GM21723 (cell line): ENCODE data around the gene PLEK.

Source experiments
- ATAC-seq: cut with Tn5 transposase; IDR thresholded peaks from one replicate; pipeline ENCODE4 v1.9.1; 2021; ENCODE audit warnings: mild to moderate bottlenecking, moderate library complexity; ENCODE audit not compliant: unreplicated experiment

The PLEK gene

DNA sequence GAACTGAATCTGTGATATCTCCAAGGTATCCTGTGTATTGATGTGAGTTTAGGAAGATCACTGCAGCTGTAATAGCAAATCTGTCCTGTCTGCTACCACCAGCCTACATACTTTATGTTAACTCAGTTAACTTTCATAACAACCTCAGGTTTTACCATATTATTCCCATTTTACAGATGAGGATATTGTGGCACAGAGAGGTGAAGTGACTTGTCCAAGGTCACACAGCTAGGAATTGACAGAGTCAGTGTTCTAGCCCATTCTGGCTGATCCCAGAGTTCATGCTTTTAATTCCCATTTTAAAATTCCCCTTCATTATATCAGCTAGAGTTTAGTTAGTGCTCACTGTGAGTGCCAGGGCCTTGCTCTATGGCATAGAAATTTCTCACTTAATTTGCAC, 49.4 kb downstream of the PLEK start:
- ATAC-seq, result no peak

DNA sequence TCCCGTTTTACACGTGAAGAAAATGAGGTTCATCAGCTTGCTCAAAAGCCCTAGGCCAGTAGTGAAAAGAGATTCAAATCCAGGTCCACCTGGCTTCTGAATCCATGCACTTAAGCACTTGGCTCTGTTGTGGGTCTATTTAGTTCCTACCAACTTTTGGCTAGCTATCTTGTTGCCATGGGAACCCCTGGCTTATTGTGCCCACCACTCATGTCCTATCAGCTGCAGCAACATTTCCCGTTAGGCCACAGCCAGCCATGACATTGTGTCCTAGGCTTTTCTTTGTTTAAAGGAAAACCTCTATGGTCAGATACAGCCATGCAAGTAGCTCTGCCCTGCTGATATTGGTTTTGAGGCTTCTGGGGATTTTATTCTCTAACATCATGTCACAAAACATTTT, 49.8 kb downstream of the PLEK start:
- ATAC-seq, result no peak

- ATAC-seq, result no peak
Measured at GRCh38 chr2:68415521-68415920, 50.4 kb downstream of the PLEK start.

- ATAC-seq, result no peak
Measured at GRCh38 chr2:68416081-68416675, 51.1 kb downstream of the PLEK start.

- ATAC-seq, result no peak
Measured at GRCh38 chr2:68417926-68418325, 52.8 kb downstream of the PLEK start.

DNA sequence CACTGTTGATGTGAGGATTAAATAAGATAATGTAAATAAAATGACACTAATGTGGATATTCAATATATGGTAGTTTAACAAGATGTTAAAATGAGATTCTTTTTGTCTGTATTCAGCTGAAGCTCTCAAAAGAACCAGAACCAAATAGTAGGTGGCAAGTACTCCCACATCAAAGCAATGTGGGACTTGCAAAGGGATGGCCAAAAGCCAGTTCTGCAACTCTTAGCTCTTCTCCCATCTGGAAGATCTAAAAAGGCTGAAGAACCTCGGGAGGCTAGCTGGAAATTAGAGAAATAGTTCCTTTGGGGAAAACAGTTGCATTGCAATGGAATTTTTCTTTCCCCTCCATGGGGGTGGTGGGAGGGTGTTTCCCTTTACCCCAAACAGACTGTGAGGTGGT, 53.3 kb downstream of the PLEK start:
- no peak for ATAC-seq

- ATAC-seq, result no peak
Measured at GRCh38 chr2:68418855-68419254, 53.8 kb downstream of the PLEK start.

- ATAC-seq, result no peak
Measured at GRCh38 chr2:68420254-68420910, 55.3 kb downstream of the PLEK start.

DNA sequence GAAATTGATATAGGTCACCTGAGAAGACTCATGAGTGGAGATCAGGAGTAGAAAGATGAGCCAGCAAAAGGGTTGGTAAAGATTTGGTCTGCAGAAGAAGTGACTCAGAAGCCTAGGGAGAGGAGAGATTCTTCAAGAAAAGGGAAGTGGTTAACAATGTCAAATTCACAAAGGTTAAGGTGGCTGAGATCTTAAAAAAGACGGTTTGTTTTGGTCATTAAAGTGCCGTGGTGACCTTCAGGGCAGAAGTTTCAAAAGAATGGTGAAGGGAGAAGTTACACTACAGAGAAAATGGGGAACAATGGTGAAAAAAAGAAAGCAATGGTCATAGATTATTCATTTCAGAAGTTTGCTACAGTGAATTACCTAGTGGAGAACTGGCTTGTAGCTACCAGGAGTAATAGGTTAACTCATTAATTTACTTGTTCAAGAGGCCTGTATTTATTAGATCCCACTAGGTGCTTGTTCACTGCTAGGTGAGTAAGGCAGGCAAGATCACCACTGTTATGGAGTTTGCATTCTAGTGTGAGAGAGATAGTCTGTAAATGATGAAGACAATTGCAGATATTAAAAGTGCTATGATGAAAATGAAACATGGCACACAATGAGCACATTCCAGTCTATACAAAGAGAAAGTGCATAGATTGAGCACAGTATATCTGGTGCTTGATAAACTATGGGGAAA, 59.0 kb downstream of the PLEK start:
- ATAC-seq, result peak; percentile 84

DNA sequence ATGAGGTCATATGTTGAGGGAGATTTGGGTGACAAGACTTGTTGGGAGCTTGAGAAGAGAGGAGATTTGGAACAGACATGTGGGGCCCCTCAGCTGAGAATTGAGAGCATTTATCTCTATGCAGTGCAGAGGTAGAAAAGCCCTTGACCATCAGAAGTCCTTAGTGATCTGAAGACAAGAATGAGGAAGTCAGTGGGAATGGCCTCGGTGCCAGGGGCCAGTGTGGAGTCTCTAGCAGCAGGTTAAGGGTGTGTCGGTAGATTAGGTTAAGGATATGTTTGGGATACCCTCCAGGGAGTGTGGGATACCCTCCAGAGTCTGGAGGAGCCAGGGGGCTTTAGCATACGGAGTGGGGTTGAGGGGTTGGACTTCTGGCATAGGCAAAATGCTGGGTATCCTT, 60.4 kb downstream of the PLEK start:
- ATAC-seq, result no peak

GRCh38 chr2:68426446-68426845, 61.4 kb downstream of the PLEK start:
- no peak for ATAC-seq

DNA sequence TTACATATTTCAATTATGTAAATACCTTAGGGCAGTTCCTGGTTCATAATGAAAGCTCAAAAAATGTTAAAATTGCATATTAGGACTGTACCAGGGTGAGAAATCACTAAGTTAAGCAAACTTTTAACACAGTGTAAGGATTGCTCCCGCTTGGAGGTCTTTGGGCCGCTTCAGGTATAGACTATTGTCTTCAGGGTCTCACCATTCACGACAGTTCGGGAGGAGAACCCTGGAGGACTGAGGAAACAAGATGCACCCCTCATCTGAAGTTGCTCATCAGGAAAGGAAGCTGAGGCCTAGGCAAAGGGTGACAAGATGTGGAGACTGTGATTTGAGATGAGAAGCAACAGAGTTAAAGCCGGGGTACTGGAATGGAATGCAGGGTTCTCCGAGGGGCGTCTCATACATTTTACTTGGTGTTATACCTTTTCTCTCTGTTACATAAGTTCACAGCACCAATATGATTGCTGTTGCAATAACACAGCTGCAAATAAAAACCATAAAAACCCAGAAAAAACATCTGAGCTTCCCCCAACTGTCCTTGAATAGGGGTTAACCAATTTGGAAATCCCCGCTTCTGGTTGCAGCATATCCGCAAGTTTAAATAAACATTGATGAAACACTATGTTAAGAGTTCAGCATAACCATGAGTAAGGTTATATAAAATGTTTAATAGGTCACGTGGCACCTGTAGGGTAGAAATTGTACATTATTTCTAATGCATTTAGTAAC, 61.9 kb downstream of the PLEK start:
- ATAC-seq, result peak; percentile 34

DNA sequence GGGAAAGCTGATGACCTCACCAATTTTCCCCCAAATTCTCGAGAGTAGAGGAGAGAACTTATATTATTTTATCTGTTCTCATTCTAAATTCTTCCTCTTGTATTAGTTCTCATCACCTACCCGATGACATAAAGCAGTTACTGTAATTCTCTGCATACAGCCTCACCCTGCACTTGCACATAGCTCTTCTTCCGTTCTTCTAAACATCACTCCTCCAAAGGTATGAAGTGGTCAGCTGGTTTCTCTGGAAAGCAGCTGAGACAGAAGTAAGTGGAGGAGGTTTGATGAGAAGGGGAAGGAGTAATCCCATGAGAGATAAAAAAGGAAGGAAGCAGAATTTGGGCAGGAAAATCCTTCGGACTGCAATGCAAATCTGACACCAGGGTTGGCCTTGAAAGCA, 63.0 kb downstream of the PLEK start:
- ATAC-seq, result no peak

DNA sequence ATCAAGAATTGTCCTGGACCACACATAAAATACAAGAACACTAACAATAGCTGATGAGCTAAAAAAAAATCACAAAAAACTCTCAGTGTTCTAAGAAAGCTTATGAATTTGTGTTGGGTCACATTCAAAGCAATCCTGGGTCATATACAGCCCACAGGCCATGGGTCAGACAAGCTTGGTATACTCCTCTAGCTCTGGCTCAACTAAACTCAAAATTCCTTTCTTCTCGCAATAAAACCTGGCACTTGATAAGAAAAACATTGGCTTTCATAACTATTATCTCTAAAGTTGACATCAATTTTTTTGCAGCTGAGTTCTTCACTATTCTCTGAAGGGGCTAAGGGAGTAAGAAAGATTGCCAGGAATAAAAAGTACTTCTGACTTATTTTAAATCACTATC, 63.7 kb downstream of the PLEK start:
- ATAC-seq, result no peak

- ATAC-seq, result no peak
Measured at GRCh38 chr2:68429311-68429826, 64.3 kb downstream of the PLEK start.

- no peak for ATAC-seq
Measured at GRCh38 chr2:68431316-68431972, 66.4 kb downstream of the PLEK start.

DNA sequence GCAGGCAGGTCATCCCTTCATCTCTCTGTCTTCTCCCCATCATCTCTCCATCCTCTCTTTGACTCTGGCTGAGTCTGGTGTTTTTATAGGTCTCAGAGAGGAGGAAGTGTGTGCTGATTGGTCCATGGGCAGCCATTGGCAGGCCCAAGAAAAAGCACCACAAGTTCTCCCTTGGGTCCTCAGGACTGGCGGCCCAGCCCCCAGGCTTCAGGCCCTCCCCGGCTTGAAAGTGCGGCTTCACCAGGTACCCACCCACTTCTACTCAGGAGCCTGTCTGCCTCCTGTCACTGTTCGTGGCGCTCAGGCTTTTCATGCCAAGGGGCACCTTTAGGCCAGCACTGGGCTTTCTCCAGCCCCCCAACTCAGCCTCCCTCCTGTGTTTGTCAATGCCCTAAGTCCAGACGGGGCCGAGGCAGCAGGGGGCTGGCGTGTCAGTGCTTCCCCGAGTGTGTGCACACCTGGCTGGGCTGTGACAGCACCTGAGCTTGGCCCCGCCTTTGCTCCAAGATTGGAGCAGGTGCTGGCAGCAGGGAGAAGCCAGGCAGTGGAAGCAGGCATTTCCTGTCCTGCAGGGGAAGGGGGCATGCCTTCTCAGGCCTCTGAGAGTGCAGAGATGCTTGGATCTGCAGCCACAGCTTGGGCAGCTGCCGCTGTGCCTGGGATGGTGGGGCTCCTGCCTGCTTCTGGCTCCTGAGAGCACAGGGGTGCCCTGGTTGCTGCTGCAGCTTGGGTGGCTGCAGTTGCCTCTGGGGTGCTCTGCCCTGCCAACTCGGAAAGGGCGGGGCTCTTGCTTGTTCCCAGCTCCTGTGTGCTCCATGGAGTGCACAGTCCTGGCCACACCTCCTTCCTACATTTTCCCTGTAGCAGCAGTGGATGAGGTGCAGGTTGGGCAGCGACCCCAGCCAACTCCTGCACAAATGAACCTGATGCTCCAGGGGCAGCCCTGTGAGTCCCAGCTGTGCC, 67.9 kb downstream of the PLEK start:
- ATAC-seq, result no peak

DNA sequence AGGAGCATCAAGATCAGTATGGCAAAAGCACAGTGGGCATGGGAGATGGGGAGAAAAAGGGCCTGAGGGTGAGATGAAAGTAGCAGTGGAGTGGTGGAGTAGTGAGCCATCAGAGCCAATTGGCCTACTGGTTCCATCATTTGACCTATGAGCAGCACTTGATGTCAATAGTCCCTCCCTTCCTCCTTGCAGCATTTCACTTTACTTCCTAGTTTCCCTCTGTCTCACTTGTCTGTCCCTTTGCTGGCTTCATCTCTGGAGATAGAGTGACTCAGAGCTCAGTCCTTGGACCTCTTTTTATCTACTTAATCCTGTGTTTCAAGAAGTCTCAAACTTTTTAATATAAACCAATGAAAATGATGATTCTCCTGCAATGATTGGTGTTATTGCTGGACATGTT, 69.9 kb downstream of the PLEK start:
- ATAC-seq, result no peak

- no peak for ATAC-seq
Measured at GRCh38 chr2:68435615-68436014, 70.5 kb downstream of the PLEK start.

DNA sequence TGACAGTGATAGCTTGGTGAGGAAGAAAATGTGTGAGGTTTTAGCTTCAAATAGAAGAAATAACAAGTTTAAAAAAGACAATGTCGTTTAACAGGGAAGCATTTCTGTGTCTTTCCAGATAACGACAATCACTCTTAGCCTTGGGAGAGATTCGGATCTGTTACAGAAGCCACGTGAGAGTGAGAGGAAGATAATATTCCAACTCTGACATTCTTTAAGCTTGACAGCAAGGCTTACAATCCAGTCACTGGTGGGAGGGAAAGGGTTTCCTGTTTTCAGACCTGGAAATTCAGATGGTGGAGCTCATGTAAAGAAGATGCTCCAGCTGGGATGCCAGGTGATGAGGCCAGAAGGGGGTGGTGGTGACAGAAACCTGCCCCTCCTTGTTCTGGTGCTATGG, 71.2 kb downstream of the PLEK start:
- ATAC-seq, result no peak
